Activated naive CD4-positive, alpha-beta T cell treated with anti-CD3 and anti-CD28 coated beads, Interleukin-2, amount 50 U/mL, for 24 hours (primary cell): ENCODE results near the gene TRIM37.
A peak's percentile ranks its signal among the peaks of the same experiment; 100 is the strongest.

ENCODE experiments used
- H3K27ac Mint-ChIP-seq: one replicate; pipeline ENCODE4 v1.8.0; 2021; ENCODE audit warnings: mild to moderate bottlenecking, mixed read lengths
- H3K27me3 Mint-ChIP-seq: one replicate; pipeline ENCODE4 v1.8.0; 2021; ENCODE audit warnings: mixed read lengths
- H3K36me3 Mint-ChIP-seq: one replicate; pipeline ENCODE4 v1.8.0; 2021; ENCODE audit warnings: mixed read lengths
- H3K4me1 Mint-ChIP-seq: one replicate; pipeline ENCODE4 v1.8.0; 2021; ENCODE audit warnings: mixed read lengths
- H3K4me3 Mint-ChIP-seq: one replicate; pipeline ENCODE4 v1.8.0; 2021; ENCODE audit warnings: mild to moderate bottlenecking, mixed read lengths
- H3K9me3 Mint-ChIP-seq: one replicate; pipeline ENCODE4 v1.8.0; 2021; ENCODE audit warnings: mixed read lengths

The TRIM37 gene

DNA sequence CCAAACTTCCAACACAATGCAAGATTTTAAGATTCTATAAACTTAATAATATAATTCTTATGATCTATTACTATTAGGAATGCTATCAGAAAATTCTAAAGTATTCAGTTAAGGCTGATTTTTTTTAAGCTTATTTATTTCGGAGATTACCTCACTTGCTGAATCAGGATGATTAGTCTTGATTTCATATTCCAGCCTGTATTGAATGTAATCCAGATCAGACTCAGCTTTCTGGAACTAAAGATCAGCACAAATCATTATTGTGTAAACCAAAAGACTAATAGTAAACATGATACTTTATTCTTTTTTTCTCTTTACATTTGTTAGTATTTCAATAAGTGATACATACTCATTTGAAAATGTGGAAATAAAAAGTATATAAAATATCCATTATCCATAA, 24.5 kb upstream of the TRIM37 start:
- Mint-ChIP-seq H3K27me3 (no peaks in the 10 kb centered on the region), H3K9me3 (no peaks in the 10 kb centered on the region), H3K27ac (no peak overlapping the region), H3K36me3 (peaks cover 4% of the 10 kb centered on the region), H3K4me3 (no peak overlapping the region), H3K4me1 (peaks cover 7% of the 10 kb centered on the region)

DNA sequence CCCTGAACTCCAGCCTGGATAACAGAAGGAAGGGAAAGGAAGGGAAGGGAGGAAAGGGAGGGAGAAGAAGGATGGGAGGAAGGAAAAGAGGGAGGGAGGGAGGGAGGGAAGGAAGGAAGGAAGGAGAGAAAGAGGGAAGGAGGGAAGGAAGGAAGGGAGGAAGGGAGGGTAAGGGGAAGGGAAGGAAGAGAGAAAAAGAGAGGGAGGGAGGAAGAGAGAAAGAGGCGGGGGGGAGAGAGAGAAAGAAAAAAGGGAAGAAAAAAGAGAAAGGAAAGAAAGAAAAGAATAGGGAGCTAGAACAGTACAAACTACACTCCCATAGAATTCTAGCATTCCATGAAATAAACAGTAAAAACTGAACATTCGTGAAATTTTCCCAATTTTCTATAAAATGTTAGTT, 23.1 kb upstream of the TRIM37 start:
- H3K4me3 Mint-ChIP-seq, result no peak overlapping the region
- H3K4me1 Mint-ChIP-seq, result peaks cover 7% of the 10 kb centered on the region
- no peaks in the 10 kb centered on the region for H3K9me3 Mint-ChIP-seq
- H3K27me3 Mint-ChIP-seq, result no peaks in the 10 kb centered on the region
- H3K36me3 Mint-ChIP-seq, result peaks cover 4% of the 10 kb centered on the region
- H3K27ac Mint-ChIP-seq, result no peak overlapping the region

DNA sequence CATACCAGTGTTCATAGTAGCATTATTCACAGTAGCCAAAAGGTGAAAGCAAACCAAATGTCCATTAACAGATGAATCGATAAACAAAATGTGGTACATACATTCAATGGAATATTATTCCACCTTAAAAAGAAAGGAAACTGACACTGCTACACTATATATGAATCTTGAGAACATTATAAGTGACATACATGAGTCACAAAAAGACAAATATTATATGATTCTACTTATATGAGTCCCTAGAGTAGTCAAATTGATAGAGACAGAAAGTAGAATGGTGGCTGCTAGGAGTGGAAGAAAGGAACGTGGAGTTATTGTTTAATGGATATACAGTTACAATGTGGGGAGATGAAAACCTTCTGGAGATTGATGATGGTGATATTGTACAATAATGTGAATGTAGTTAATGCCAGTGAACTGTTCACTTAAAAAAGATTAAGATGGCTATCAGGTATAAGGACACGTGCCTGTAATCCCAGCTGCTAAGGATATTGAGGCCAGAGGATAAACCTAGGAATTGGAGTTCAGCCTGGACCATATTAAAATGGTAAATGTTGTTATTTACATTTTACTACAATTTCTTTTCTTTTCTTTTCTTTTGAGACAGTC, 20.2 kb upstream of the TRIM37 start:
- no peaks in the 10 kb centered on the region for H3K9me3 Mint-ChIP-seq
- H3K4me3 Mint-ChIP-seq, result no peak overlapping the region
- no peaks in the 10 kb centered on the region for H3K27me3 Mint-ChIP-seq
- no peaks in the 10 kb centered on the region for H3K4me1 Mint-ChIP-seq
- no peak overlapping the region for H3K27ac Mint-ChIP-seq
- H3K36me3 Mint-ChIP-seq, result peaks cover 4% of the 10 kb centered on the region

DNA sequence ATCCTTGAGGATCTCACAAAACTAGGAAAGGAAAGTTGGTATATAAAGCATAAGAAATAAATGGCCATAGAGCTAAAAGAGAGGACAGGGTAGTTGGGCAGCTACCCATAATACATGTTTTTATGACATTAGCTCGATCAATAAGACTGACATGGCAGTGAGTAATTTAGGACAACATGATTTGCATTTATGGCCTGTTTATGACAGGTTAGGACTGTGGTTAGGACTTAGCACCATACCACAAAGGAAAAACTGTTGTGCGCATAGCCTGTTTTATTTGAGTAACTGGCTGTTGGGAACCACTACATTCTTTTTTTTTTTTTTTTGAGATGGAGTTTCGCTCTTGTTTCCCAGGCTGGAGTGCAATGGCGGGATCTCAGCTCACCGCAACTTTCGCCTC, 18.0 kb upstream of the TRIM37 start:
- Mint-ChIP-seq H3K27me3 (no peaks in the 10 kb centered on the region), H3K9me3 (no peaks in the 10 kb centered on the region), H3K4me3 (no peak overlapping the region), H3K27ac (no peak overlapping the region), H3K4me1 (no peaks in the 10 kb centered on the region), H3K36me3 (peaks cover 4% of the 10 kb centered on the region)

DNA sequence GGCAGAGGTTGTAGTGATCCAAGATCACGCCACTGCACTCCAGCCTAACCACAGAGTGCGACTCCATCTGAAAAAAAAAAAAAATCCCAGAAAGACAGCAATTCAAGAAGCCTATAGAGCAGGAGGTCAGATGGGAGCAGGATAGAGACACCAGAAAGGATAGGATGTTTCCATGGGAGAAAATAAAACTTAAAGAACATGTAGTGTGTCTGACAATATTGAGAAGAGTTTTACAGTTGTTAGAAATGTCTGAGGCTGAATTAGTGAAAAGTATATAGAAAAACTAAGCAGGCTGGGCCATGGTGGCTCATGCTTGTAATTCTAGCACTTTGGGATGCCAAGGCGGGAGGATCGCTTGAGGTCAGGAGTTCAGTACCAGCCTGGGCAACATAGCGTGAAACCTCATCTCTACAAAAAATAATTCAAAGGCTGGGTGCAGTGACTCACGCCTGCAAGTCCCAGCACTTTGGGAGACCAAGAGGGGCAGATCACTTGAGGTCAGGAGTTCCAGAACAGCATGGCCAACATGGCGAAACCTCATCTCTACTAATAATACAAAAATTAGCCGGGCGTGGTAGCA, 15.3 kb upstream of the TRIM37 start:
- H3K36me3 Mint-ChIP-seq, result peaks cover 3% of the 10 kb centered on the region
- no peaks in the 10 kb centered on the region for H3K27me3 Mint-ChIP-seq
- no peak overlapping the region for H3K27ac Mint-ChIP-seq
- no peaks in the 10 kb centered on the region for H3K4me1 Mint-ChIP-seq
- no peak overlapping the region for H3K4me3 Mint-ChIP-seq
- H3K9me3 Mint-ChIP-seq, result no peaks in the 10 kb centered on the region

DNA sequence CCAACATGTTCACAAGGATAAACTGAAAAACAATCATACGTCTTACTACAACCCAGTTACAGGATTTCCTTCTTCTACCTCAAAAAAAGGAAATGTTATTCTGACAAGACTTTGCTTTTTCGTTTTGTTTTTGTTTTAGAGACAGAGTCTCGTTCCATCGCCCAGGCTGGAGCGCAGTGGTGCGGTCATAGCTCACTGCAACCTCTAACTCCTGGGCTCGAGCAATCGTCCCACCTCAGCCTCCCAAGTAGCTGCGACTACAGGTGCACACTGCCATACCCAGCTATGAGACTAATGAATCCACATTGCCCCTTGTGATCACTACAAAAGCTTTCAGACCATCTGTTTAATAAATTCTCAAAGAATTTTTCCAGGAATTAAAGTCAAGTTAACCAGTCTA, 8.8 kb upstream of the TRIM37 start:
- H3K36me3 Mint-ChIP-seq, result peaks cover 2% of the 10 kb centered on the region

DNA sequence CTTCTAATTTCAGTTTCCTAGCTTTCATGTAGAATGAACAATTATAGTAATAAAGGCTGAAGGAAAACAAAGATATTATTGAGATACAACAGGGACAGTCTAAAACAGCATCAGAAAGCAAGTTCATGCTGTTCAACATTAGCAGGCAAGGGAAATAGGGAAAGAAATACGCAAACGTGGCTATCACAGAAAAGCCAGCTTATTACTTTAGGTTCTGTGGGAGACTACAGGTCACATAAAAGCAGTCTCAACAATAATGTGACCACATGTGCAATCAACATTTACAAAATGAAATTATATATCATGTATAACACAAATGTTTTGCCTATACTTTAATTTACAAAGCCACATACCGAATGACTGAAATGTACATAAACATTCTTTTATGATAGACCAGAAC, 4.9 kb upstream of the TRIM37 start:
- no peak overlapping the region for H3K27ac Mint-ChIP-seq
- peaks cover 2% of the 10 kb centered on the region for H3K36me3 Mint-ChIP-seq
- no peak overlapping the region for H3K4me3 Mint-ChIP-seq
- H3K9me3 Mint-ChIP-seq, result no peaks in the 10 kb centered on the region
- peaks cover 11% of the 10 kb centered on the region for H3K4me1 Mint-ChIP-seq
- no peaks in the 10 kb centered on the region for H3K27me3 Mint-ChIP-seq

More for the DNA sequence above, 8.8 kb upstream of the TRIM37 start:
- no peak overlapping the region for H3K27ac Mint-ChIP-seq
- H3K4me3 Mint-ChIP-seq, result no peak overlapping the region
- no peaks in the 10 kb centered on the region for H3K9me3 Mint-ChIP-seq
- H3K27me3 Mint-ChIP-seq, result no peaks in the 10 kb centered on the region
- no peaks in the 10 kb centered on the region for H3K4me1 Mint-ChIP-seq

DNA sequence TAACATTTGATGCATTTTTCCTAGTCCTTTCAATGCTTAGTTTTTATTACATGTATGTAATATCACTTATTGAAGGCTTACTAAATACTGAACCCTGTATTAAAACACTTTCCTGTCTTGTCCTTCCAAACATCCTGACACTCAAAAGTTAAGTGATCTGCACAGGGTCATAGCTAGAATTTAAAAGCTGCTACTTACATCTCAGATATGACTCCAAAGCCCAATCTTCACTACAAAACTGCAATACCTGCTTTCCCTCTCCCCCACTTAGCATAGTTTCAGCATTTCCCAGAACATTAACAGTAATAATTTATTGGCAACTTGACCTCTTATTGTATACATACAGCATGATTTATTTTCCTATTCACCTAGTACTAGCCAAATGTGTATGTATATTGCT, 4.3 kb upstream of the TRIM37 start:
- Mint-ChIP-seq H3K4me3 (no peak overlapping the region), H3K4me1 (peaks cover 11% of the 10 kb centered on the region), H3K27ac (no peak overlapping the region), H3K27me3 (no peaks in the 10 kb centered on the region), H3K9me3 (no peaks in the 10 kb centered on the region), H3K36me3 (peaks cover 2% of the 10 kb centered on the region)

DNA sequence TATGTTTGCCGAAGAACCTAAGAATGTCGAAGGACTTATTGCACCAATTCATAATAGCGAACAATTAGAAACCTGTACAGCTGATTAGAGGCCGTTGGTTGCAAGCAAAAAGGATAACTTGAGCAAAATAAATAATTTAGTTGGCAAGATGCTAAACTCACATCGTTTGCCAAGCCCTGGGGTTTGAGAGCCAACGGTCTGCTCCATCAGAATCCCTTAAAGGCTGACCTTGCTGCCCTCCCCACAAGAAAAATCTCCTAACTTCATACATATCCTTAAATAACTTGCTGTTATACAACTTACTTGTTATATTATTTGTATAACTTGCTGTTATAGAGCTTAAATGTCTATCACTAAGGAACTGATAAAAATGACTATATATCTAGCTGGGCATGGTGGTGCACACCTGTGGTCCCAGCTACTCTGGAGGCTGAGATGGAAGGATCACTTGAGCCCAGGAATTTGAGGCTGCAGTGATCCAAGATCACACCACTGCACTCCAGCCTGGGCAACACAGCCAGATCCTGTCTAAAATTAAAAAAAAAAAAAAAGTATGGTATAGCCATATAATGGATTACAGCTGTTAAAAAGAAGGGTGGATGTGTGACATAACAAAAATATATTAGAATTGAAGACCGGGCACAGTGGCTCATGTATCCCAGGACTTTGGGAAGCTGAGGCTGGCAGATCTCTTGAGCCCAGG, 1.9 kb upstream of the TRIM37 start:
- Mint-ChIP-seq H3K4me3 (no peak overlapping the region), H3K4me1 (peaks cover 30% of the 10 kb centered on the region), H3K27ac (no peak overlapping the region), H3K27me3 (no peaks in the 10 kb centered on the region), H3K36me3 (peaks cover 3% of the 10 kb centered on the region), H3K9me3 (no peaks in the 10 kb centered on the region)

DNA sequence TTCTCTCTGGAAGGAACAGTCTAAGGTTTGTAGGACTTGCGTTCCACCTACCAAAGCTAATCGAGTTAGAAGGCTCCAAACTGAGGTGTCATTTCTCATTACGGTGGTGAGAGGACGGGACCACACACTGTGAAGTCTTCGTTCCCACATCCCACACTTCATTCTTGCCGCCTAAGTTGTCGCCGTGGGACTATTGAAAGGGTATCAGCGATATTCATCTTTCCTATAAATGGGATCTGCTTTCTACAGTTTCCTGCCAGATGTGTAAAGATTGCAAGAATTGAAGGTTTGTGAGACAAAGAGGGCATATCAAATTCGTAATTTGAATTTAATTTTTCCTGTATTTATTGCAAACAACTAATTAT, 608 bp upstream of the TRIM37 start:
- H3K4me1 Mint-ChIP-seq, result peaks cover 34% of the 10 kb centered on the region
- peak overlapping the region; percentile 90 for H3K27ac Mint-ChIP-seq
- no peaks in the 10 kb centered on the region for H3K9me3 Mint-ChIP-seq
- no peaks in the 10 kb centered on the region for H3K27me3 Mint-ChIP-seq
- peak overlapping the region; percentile 95 for H3K4me3 Mint-ChIP-seq
- H3K36me3 Mint-ChIP-seq, result peaks cover 3% of the 10 kb centered on the region

DNA sequence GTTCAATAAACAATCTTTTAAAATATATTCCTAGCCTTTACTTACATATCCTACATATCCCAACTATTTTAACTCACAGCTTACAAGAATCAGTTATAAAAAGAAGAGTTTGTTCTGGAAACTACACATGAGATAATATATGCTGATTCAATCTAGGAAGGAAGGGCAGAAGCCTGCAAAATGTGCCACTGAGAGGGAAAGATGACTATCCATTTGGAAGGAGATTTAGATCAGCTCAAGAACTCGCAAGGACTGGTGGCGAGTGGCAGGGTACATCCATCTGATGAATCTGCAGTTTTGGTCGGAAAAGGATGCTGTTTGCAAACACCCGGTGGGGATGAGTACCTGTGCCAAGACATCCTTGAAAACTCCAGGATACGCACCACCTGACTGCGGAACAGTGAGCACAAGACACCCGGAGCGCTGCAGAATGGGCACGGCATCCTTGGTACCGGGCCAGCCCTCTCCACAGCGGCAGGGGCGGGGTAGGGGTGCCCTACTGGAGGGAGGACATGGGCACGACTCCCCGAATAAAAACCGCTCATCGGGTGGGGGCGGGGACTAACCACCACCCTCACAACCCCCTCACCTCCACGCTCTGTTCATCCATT, 723 bp downstream of the TRIM37 start:
- Mint-ChIP-seq H3K36me3 (peaks cover 9% of the 10 kb centered on the region), H3K27me3 (no peaks in the 10 kb centered on the region), H3K9me3 (no peaks in the 10 kb centered on the region), H3K4me1 (peaks cover 44% of the 10 kb centered on the region), H3K4me3 (peak overlapping the region; percentile 95), H3K27ac (peak overlapping the region; percentile 90)

DNA sequence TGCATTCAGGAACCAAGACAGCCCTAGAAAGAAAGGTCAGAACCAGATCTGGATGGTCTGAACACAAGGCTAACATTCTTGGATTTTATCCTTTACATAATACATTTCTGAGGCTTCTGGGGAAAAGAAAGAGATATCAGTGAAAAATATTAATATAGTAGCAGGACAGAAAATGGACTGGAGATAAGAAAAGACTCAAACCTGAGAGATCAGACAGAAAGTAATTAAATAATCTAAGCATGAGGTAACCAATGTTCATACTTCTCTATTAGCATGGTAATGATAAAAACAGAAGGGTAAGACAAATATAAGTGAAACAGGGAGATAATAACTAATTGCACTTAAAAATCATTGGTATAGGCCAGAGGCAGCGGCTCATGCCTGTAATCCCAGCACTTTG, 5.5 kb downstream of the TRIM37 start:
- no peak overlapping the region for H3K27ac Mint-ChIP-seq

DNA sequence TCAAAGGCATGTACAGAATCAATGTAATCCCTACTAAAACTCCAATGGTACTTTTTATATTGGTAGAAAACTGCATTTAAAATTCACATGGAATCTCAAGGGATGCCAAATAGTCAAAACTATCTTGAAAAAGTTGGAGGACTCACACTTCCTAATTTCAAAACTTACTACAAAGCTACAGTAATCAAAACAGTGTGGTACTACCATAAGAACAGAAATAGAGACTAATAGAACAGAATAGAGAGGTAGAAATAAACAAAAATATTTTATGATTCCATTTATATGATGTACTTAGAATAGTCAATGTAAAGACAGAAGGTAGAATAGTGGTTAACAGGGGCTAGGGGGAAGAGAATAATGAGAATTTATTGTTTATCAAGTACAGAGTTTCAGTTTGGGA, 8.8 kb downstream of the TRIM37 start:
- Mint-ChIP-seq H3K4me3 (no peak overlapping the region), H3K27ac (no peak overlapping the region), H3K4me1 (peaks cover 40% of the 10 kb centered on the region), H3K9me3 (no peaks in the 10 kb centered on the region), H3K27me3 (no peaks in the 10 kb centered on the region), H3K36me3 (peaks cover 21% of the 10 kb centered on the region)

More for the DNA sequence above, 5.5 kb downstream of the TRIM37 start:
- H3K36me3 Mint-ChIP-seq, result peaks cover 21% of the 10 kb centered on the region
- no peaks in the 10 kb centered on the region for H3K9me3 Mint-ChIP-seq
- no peaks in the 10 kb centered on the region for H3K27me3 Mint-ChIP-seq
- peaks cover 46% of the 10 kb centered on the region for H3K4me1 Mint-ChIP-seq
- H3K4me3 Mint-ChIP-seq, result no peak overlapping the region

DNA sequence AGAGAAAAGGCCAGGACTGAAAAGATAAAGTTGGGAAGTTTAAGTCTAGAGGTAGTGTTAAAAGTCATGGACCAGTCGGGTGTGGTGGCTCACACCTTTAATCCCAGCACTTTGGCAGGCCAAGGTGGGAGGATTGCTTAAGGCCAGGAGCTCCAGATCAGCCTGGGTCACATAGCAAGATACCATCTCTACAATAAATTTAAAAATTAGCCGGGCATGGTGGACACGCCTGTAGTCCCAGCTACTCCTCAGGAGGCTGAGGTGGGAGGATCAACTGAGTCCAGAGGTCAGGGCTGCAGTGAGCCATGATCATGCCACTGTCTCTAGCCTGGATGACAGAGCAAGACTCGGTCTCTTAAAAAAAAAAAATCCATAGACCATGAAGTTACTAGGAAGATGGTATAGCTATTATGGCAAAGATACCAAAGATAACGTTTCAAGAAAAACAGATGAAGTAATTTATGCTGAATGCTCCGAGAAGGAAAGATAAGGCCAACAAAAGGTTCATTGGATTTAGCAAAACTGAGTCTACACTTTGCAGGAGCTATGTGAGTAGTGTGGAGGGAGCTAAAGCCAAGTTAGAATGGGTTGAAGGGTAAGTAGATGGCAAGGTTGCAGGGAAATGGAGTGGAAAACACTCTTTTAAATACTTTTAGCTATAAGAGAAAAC, 11.7 kb downstream of the TRIM37 start:
- H3K36me3 Mint-ChIP-seq, result peaks cover 10% of the 10 kb centered on the region
- H3K4me1 Mint-ChIP-seq, result peaks cover 21% of the 10 kb centered on the region
- no peaks in the 10 kb centered on the region for H3K9me3 Mint-ChIP-seq
- no peak overlapping the region for H3K4me3 Mint-ChIP-seq
- H3K27ac Mint-ChIP-seq, result no peak overlapping the region
- no peaks in the 10 kb centered on the region for H3K27me3 Mint-ChIP-seq

DNA sequence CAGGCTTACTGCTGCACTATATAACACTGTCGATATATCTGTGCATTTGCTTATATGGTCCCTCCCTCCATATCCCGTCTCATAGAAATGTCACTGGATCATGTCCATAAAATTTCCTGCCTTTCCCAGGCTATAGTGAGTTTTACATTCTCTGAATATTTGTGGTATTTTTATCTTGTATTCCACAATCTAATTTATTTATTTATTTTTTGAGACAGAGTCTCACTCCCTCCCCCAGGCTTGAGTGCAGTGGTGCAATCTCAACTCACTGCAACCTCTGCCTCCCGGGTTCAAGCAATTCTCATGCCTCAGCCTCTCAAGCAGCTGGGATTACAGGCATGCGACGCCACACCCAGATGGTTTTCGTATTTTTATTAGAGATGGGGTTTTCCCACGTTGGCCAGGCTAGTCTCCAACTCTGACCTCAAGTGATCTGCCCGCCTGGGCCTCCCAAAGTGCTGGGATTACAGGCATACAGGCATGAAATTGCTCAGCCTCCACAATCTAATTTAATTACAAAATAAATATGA, 12.9 kb downstream of the TRIM37 start:
- no peak overlapping the region for H3K4me3 Mint-ChIP-seq

More for the DNA sequence above, 12.9 kb downstream of the TRIM37 start:
- H3K9me3 Mint-ChIP-seq, result no peaks in the 10 kb centered on the region
- H3K27ac Mint-ChIP-seq, result no peak overlapping the region
- no peaks in the 10 kb centered on the region for H3K27me3 Mint-ChIP-seq
- peaks cover 9% of the 10 kb centered on the region for H3K36me3 Mint-ChIP-seq
- H3K4me1 Mint-ChIP-seq, result peaks cover 20% of the 10 kb centered on the region
